ENCODE measurements around the gene MED25.

MED25 gene

DNA sequence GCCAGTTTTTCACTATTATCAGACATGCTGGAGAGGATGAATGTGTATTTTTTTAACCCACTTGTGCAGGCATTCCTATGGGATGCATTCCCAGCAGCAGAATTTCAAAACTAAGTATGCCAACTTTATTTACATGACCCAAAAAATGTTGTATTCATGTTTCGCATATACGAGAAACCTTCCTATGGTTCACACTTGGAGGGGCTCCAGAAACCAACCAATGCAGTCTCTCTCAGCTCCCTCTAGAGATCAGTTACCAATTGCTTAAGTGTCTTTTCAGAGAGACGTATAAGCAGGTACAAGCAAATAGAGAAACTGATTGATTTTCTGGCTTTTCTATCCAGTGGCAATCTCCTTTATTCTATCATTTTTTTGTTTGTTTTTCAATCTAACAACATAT lies 27.3 kb downstream of the MED25 start:
- TF ChIP-seq, protein P1, sequence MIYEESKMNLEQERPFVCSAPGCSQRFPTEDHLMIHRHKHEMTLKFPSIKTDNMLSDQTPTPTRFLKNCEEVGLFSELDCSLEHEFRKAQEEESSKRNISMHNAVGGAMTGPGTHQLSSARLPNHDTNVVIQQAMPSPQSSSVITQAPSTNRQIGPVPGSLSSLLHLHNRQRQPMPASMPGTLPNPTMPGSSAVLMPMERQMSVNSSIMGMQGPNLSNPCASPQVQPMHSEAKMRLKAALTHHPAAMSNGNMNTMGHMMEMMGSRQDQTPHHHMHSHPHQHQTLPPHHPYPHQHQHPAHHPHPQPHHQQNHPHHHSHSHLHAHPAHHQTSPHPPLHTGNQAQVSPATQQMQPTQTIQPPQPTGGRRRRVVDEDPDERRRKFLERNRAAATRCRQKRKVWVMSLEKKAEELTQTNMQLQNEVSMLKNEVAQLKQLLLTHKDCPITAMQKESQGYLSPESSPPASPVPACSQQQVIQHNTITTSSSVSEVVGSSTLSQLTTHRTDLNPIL (CRISPR knock-in tag; IDR thresholded peaks at IDR 0.05; ENCODE audit: low read depth): no peak
- TF ChIP-seq ZC3H10 (CRISPR knock-in tag; IDR thresholded peaks at IDR 0.05) (no peak), ZNF8 (CRISPR knock-in tag; IDR thresholded peaks at IDR 0.05) (no peak), PPARA (CRISPR knock-in tag; IDR thresholded peaks at IDR 0.05; ENCODE audit: borderline replicate concordance) (no peak), ARNTL (CRISPR knock-in tag; IDR thresholded peaks at IDR 0.05; ENCODE audit: borderline replicate concordance, low read depth) (no peak), ZNF565 (CRISPR knock-in tag; conservative IDR thresholded peaks at IDR 0.05; ENCODE audit: low read depth) (no peak), TCF4 (CRISPR knock-in tag; IDR thresholded peaks at IDR 0.05; ENCODE audit: borderline replicate concordance) (no peak), ZFP3 (CRISPR knock-in tag; IDR thresholded peaks at IDR 0.05) (no peak), GLIS3 (CRISPR knock-in tag; IDR thresholded peaks at IDR 0.05) (no peak)
- no peak for ATAC-seq

DNA sequence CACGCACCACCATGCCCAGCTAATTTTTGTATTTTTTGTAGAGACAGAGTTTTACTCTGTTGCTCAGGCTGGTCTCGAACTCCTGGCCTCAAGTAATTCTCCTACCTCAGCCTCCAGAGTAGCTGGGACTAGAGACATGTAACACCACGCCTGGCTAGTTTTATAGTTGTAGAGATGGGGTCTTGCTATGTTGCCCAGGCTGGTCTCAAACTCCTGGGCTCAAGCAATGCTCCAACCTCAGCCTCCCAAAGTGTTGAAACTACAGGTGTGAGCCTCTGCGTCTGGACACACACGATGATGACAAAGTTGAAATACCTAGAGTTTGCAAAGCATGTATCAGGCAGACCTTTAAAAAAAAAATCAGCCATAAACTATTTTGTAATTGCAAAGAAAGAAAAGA lies 28.3 kb downstream of the MED25 start:
- TF ChIP-seq ZFP3 (CRISPR knock-in tag; IDR thresholded peaks at IDR 0.05) (no peak), ZC3H10 (CRISPR knock-in tag; IDR thresholded peaks at IDR 0.05) (no peak), ZNF70 (CRISPR knock-in tag; IDR thresholded peaks at IDR 0.05) (no peak), OSR1 (CRISPR knock-in tag; IDR thresholded peaks at IDR 0.05) (no peak), TOX (CRISPR knock-in tag; IDR thresholded peaks at IDR 0.05; ENCODE audit: borderline replicate concordance) (no peak), GLIS3 (CRISPR knock-in tag; IDR thresholded peaks at IDR 0.05) (no peak), ZNF565 (CRISPR knock-in tag; conservative IDR thresholded peaks at IDR 0.05; ENCODE audit: low read depth) (no peak), SNAI2 (CRISPR knock-in tag; IDR thresholded peaks at IDR 0.05) (no peak), PPARA (CRISPR knock-in tag; IDR thresholded peaks at IDR 0.05; ENCODE audit: borderline replicate concordance) (no peak), ISL1 (CRISPR knock-in tag; IDR thresholded peaks at IDR 0.05) (no peak), BACH2 (CRISPR knock-in tag; IDR thresholded peaks at IDR 0.05; ENCODE audit: borderline replicate concordance) (no peak), CSDC2 (CRISPR knock-in tag; IDR thresholded peaks at IDR 0.05) (no peak), RARB (CRISPR knock-in tag; IDR thresholded peaks at IDR 0.05) (no peak)
- TF ChIP-seq, protein P2, sequence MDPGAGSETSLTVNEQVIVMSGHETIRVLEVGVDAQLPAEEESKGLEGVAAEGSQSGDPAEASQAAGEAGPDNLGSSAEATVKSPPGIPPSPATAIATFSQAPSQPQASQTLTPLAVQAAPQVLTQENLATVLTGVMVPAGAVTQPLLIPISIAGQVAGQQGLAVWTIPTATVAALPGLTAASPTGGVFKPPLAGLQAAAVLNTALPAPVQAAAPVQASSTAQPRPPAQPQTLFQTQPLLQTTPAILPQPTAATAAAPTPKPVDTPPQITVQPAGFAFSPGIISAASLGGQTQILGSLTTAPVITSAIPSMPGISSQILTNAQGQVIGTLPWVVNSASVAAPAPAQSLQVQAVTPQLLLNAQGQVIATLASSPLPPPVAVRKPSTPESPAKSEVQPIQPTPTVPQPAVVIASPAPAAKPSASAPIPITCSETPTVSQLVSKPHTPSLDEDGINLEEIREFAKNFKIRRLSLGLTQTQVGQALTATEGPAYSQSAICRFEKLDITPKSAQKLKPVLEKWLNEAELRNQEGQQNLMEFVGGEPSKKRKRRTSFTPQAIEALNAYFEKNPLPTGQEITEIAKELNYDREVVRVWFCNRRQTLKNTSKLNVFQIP (CRISPR knock-in tag; IDR thresholded peaks at IDR 0.05; ENCODE audit: borderline replicate concordance, low read depth): no peak
- TF ChIP-seq, protein P3, sequence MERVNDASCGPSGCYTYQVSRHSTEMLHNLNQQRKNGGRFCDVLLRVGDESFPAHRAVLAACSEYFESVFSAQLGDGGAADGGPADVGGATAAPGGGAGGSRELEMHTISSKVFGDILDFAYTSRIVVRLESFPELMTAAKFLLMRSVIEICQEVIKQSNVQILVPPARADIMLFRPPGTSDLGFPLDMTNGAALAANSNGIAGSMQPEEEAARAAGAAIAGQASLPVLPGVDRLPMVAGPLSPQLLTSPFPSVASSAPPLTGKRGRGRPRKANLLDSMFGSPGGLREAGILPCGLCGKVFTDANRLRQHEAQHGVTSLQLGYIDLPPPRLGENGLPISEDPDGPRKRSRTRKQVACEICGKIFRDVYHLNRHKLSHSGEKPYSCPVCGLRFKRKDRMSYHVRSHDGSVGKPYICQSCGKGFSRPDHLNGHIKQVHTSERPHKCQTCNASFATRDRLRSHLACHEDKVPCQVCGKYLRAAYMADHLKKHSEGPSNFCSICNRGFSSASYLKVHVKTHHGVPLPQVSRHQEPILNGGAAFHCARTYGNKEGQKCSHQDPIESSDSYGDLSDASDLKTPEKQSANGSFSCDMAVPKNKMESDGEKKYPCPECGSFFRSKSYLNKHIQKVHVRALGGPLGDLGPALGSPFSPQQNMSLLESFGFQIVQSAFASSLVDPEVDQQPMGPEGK (CRISPR knock-in tag; IDR thresholded peaks at IDR 0.05; ENCODE audit: borderline replicate concordance): no peak
- TF ChIP-seq, protein P4, sequence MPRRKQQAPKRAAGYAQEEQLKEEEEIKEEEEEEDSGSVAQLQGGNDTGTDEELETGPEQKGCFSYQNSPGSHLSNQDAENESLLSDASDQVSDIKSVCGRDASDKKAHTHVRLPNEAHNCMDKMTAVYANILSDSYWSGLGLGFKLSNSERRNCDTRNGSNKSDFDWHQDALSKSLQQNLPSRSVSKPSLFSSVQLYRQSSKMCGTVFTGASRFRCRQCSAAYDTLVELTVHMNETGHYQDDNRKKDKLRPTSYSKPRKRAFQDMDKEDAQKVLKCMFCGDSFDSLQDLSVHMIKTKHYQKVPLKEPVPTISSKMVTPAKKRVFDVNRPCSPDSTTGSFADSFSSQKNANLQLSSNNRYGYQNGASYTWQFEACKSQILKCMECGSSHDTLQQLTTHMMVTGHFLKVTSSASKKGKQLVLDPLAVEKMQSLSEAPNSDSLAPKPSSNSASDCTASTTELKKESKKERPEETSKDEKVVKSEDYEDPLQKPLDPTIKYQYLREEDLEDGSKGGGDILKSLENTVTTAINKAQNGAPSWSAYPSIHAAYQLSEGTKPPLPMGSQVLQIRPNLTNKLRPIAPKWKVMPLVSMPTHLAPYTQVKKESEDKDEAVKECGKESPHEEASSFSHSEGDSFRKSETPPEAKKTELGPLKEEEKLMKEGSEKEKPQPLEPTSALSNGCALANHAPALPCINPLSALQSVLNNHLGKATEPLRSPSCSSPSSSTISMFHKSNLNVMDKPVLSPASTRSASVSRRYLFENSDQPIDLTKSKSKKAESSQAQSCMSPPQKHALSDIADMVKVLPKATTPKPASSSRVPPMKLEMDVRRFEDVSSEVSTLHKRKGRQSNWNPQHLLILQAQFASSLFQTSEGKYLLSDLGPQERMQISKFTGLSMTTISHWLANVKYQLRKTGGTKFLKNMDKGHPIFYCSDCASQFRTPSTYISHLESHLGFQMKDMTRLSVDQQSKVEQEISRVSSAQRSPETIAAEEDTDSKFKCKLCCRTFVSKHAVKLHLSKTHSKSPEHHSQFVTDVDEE (CRISPR knock-in tag; IDR thresholded peaks at IDR 0.05): no peak

DNA sequence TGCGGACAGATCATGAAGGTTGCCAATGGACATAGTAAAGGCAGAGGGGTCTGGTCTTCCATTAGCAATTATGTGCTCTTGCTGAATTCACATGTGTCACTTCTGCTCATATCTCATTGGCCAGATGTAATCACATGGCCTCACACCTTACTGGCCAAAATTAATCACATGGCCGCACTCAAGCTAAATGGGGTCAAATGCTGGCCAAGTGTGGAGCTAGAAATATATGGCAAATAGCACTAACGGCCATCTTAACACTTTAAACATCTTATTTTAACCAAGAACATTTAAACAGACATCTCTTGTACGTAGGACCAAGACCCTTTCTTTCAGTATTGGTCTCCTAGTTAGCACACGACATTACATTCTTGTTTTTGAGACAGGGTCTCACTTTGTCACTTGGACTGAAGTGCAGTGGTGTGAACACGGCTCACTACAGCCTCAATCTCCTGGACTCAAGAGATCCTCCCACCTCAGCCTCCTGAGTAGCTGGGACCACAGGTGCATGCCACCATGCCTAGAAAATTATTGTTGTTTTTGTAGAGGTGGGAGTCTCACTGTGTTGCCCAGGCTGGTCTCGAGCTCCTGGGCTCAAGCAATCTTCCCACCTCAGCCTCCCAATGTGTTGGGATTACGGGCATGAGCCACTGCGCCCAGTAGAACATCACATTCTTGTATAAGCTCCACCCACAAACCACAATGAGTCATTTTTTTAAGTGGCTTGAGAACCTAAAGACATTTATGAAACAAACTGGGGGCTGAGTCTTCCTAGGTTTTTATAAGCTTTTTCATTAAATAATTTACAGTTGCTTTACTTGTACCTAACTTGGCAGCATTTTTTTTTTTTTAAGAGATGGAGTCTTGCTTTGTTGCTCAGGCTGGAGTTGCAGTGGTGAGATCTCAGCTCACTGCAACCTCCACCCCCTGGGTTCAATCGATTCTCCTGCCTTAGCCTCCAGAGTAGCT lies 29.9 kb downstream of the MED25 start:
- no peak for TF ChIP-seq PPARA (CRISPR knock-in tag; IDR thresholded peaks at IDR 0.05; ENCODE audit: borderline replicate concordance)
- no peak for TF ChIP-seq OSR1 (CRISPR knock-in tag; IDR thresholded peaks at IDR 0.05)
- TF ChIP-seq, protein P3 (CRISPR knock-in tag; IDR thresholded peaks at IDR 0.05; ENCODE audit: borderline replicate concordance): no peak
- TF ChIP-seq, protein P4 (CRISPR knock-in tag; IDR thresholded peaks at IDR 0.05): no peak
- no peak for TF ChIP-seq CSDC2 (CRISPR knock-in tag; IDR thresholded peaks at IDR 0.05)
- TF ChIP-seq ISL1 (CRISPR knock-in tag; IDR thresholded peaks at IDR 0.05): no peak
- TF ChIP-seq BACH2 (CRISPR knock-in tag; IDR thresholded peaks at IDR 0.05; ENCODE audit: borderline replicate concordance): no peak
- no peak for TF ChIP-seq ZNF8 (CRISPR knock-in tag; IDR thresholded peaks at IDR 0.05)
- TF ChIP-seq TOX (CRISPR knock-in tag; IDR thresholded peaks at IDR 0.05; ENCODE audit: borderline replicate concordance): no peak
- TF ChIP-seq, protein P1 (CRISPR knock-in tag; IDR thresholded peaks at IDR 0.05; ENCODE audit: low read depth): no peak
- TF ChIP-seq ZNF70 (CRISPR knock-in tag; IDR thresholded peaks at IDR 0.05): no peak
- ATAC-seq: 0 out of 3 replicates have a peak, but pooled peaks have one; percentile 4

More for the DNA sequence above, 28.3 kb downstream of the MED25 start:
- no peak for ATAC-seq
